Measurements from ENCODE around the gene OGDH. TPM values are rescaled to one million over a fixed set of nuclear protein-coding genes. Genes with fewer than 3 reads are reported as not detected.

The OGDH gene
- total and polyA plus RNA-seq, 3 experiments from 2014 or later = 58.3 to 93.8 (median 92.8) TPM

GRCh38 chr7:44622342-44623151 lies 16.1 kb downstream of the OGDH start:
- Histone ChIP-seq H3K4me1 (ENCODE audit: insufficient read depth, low read length) (peaks cover 63% of the 10 kb centered on the region), H3K27me3 (ENCODE audit: insufficient read depth, low read length, poor library complexity, severe bottlenecking) (no peaks in the 10 kb centered on the region), H3K27ac (ENCODE audit: low read depth, low read length) (peak overlapping the region; percentile 15), H3K36me3 (ENCODE audit: insufficient read depth, low read length) (peaks cover 19% of the 10 kb centered on the region), H3K9me3 (ENCODE audit: low read length) (no peaks in the 10 kb centered on the region), H3K4me3 (ENCODE audit: low read length) (no peak overlapping the region)
- no peak for DNase-seq
- Mint-ChIP-seq H3K9me3 (no peaks in the 10 kb centered on the region), H3K36me3 (peaks cover 3 to 61% (median 14%) of the 10 kb centered on the region in 3 donors), H3K4me3 (peak overlapping the region; percentile 0 to 88 (median 71)), H3K27ac (peak overlapping the region; percentile 86 to 98 (median 91)), H3K4me1 (peaks cover 87 to 97% (median 92%) of the 10 kb centered on the region in 3 donors), H3K27me3 (no peaks in the 10 kb centered on the region)
- ChIA-PET POLR2A (interaction anchor here (0.6 to 2.2 kb wide), 4 partner anchors 13 to 28 kb away, joined by 3 to 6 read pairs (median 4); partner anchors contain the start of gene OGDH), CTCF (interaction anchor here (0.5 to 1.0 kb wide), 3 partner anchors 8 to 14 kb away, joined by 3 read pairs; no protein-coding TSS in a partner anchor)

GRCh38 chr7:44624318-44624717 lies 17.9 kb downstream of the OGDH start:
- no peak overlapping the region for H3K27ac ChIP-seq (ENCODE audit: low read depth, low read length)
- ChIA-PET POLR2A (interaction anchor here (0.6 to 2.1 kb wide), 6 partner anchors 10 to 1003 kb away, joined by 4 to 6 read pairs (median 6); partner anchors contain the start of gene OGDH), CTCF (interaction anchor here (0.8 to 1.5 kb wide), 3 partner anchors 10 to 144 kb away, joined by 3 read pairs; partner anchors contain the start of gene OGDH)
- H3K9me3 ChIP-seq (ENCODE audit: low read length) = no peaks in the 10 kb centered on the region
- Mint-ChIP-seq H3K27me3 (no peaks in the 10 kb centered on the region), H3K9me3 (no peaks in the 10 kb centered on the region), H3K4me3 (peak overlapping the region; percentile 23 to 88 (median 70)), H3K4me1 (peaks cover 78 to 93% (median 81%) of the 10 kb centered on the region in 3 donors), H3K36me3 (peaks cover 4 to 60% (median 11%) of the 10 kb centered on the region in 3 donors), H3K27ac (peak overlapping the region; percentile 86 to 98 (median 94))
- H3K27me3 ChIP-seq (ENCODE audit: insufficient read depth, low read length, poor library complexity, severe bottlenecking) = no peaks in the 10 kb centered on the region
- H3K4me1 ChIP-seq (ENCODE audit: insufficient read depth, low read length) = peaks cover 52% of the 10 kb centered on the region
- no peak for DNase-seq
- no peak overlapping the region for H3K4me3 ChIP-seq (ENCODE audit: low read length)
- peaks cover 19% of the 10 kb centered on the region for H3K36me3 ChIP-seq (ENCODE audit: insufficient read depth, low read length)

- ChIA-PET CTCF (interaction anchor here (1.4 kb wide), 1 partner anchor 13 kb away, joined by 4 read pairs; no protein-coding TSS in a partner anchor), POLR2A (interaction anchor here (0.5 to 2.0 kb wide), 4 partner anchors 15 to 1041 kb away, joined by 3 to 7 read pairs (median 6); partner anchors contain the start of gene OGDH)
- H3K27ac Mint-ChIP-seq = peak overlapping the region; percentile 51 to 94 (median 88)
- peaks cover 4 to 56% (median 11%) of the 10 kb centered on the region in 3 donors for H3K36me3 Mint-ChIP-seq
- Histone ChIP-seq H3K27me3 (ENCODE audit: insufficient read depth, low read length, poor library complexity, severe bottlenecking) (no peaks in the 10 kb centered on the region), H3K9me3 (ENCODE audit: low read length) (no peaks in the 10 kb centered on the region), H3K4me1 (ENCODE audit: insufficient read depth, low read length) (peaks cover 61% of the 10 kb centered on the region), H3K27ac (ENCODE audit: low read depth, low read length) (peak overlapping the region; percentile 53), H3K4me3 (ENCODE audit: low read length) (no peak overlapping the region), H3K36me3 (ENCODE audit: insufficient read depth, low read length) (peaks cover 19% of the 10 kb centered on the region)
- no peaks in the 10 kb centered on the region for H3K27me3 Mint-ChIP-seq
- peaks cover 76 to 93% (median 81%) of the 10 kb centered on the region in 3 donors for H3K4me1 Mint-ChIP-seq
- H3K4me3 Mint-ChIP-seq = peak overlapping the region in 6 of 7 donors; percentile 1 to 70 (median 48)
- peak in 1 of 5 donors; percentile 8 for DNase-seq
- no peaks in the 10 kb centered on the region for H3K9me3 Mint-ChIP-seq
Measured at GRCh38 chr7:44625526-44626471, 19.4 kb downstream of the OGDH start.

GRCh38 chr7:44626620-44627019 lies 20.2 kb downstream of the OGDH start:
- peaks cover 4 to 53% (median 7%) of the 10 kb centered on the region in 3 donors for H3K36me3 Mint-ChIP-seq

GRCh38 chr7:44629829-44630522 lies 23.5 kb downstream of the OGDH start:
- ChIA-PET POLR2A (interaction anchor here (0.5 to 10.1 kb wide), 7 partner anchors 10 to 145 kb away, joined by 3 to 126 read pairs (median 5); partner anchors contain the start of genes OGDH and TMED4), CTCF (interaction anchor here (0.9 to 2.8 kb wide), 7 partner anchors 7 to 218 kb away, joined by 3 to 24 read pairs (median 6); partner anchors contain the start of genes H2AZ2 and OGDH)
- H3K9me3 ChIP-seq (ENCODE audit: low read length) = no peaks in the 10 kb centered on the region
- H3K36me3 ChIP-seq (ENCODE audit: insufficient read depth, low read length) = peaks cover 12% of the 10 kb centered on the region
- peaks cover 75 to 91% (median 81%) of the 10 kb centered on the region in 3 donors for H3K4me1 Mint-ChIP-seq
- peak overlapping the region; percentile 58 for H3K27ac ChIP-seq (ENCODE audit: low read depth, low read length)
- H3K27me3 ChIP-seq (ENCODE audit: insufficient read depth, low read length, poor library complexity, severe bottlenecking) = no peaks in the 10 kb centered on the region
- H3K4me1 ChIP-seq (ENCODE audit: insufficient read depth, low read length) = peaks cover 71% of the 10 kb centered on the region
- H3K27ac Mint-ChIP-seq = peak overlapping the region in 7 of 8 donors; percentile 87 to 100 (median 100)
- no peak for DNase-seq
- peak overlapping the region in 6 of 7 donors; percentile 23 to 83 (median 47) for H3K4me3 Mint-ChIP-seq
- H3K4me3 ChIP-seq (ENCODE audit: low read length) = no peak overlapping the region
- no peaks in the 10 kb centered on the region for H3K9me3 Mint-ChIP-seq
- peaks cover 4 to 42% (median 7%) of the 10 kb centered on the region in 3 donors for H3K36me3 Mint-ChIP-seq
- no peaks in the 10 kb centered on the region for H3K27me3 Mint-ChIP-seq

More at GRCh38 chr7:44626620-44627019, 20.2 kb downstream of the OGDH start:
- Mint-ChIP-seq H3K27ac (peak overlapping the region; percentile 51 to 94 (median 88)), H3K4me3 (peak overlapping the region in 3 of 7 donors; percentile 15 to 70 (median 48)), H3K27me3 (no peaks in the 10 kb centered on the region), H3K9me3 (no peaks in the 10 kb centered on the region), H3K4me1 (peaks cover 78 to 93% (median 81%) of the 10 kb centered on the region in 3 donors)
- Histone ChIP-seq H3K27me3 (ENCODE audit: insufficient read depth, low read length, poor library complexity, severe bottlenecking) (no peaks in the 10 kb centered on the region), H3K4me3 (ENCODE audit: low read length) (no peak overlapping the region), H3K27ac (ENCODE audit: low read depth, low read length) (no peak overlapping the region), H3K4me1 (ENCODE audit: insufficient read depth, low read length) (peaks cover 68% of the 10 kb centered on the region), H3K36me3 (ENCODE audit: insufficient read depth, low read length) (peaks cover 19% of the 10 kb centered on the region), H3K9me3 (ENCODE audit: low read length) (no peaks in the 10 kb centered on the region)
- POLR2A ChIA-PET = interaction anchor here (2.0 kb wide), 1 partner anchor 20 kb away, joined by 7 read pairs; the partner anchor contains the start of gene OGDH
- CTCF ChIA-PET = interaction anchor here (1.4 kb wide), 1 partner anchor 12 kb away, joined by 4 read pairs; no protein-coding TSS in a partner anchor
- no peak for DNase-seq

GRCh38 chr7:44630792-44631457 lies 24.5 kb downstream of the OGDH start:
- ChIA-PET POLR2A (interaction anchor here (0.6 to 10.1 kb wide), 11 partner anchors 9 to 750 kb away, joined by 3 to 126 read pairs (median 3); partner anchors contain the start of genes DDX56, H2AZ2, OGDH and TMED4), CTCF (interaction anchor here (0.9 to 2.8 kb wide), 17 partner anchors 9 to 217 kb away, joined by 3 to 24 read pairs (median 3); partner anchors contain the start of genes H2AZ2, OGDH and TMED4)
- H3K4me1 ChIP-seq (ENCODE audit: insufficient read depth, low read length) = peaks cover 73% of the 10 kb centered on the region
- H3K27me3 Mint-ChIP-seq = no peaks in the 10 kb centered on the region
- peak in 1 of 5 donors; percentile 53 for DNase-seq
- peak overlapping the region; percentile 39 to 88 (median 80) for H3K4me3 Mint-ChIP-seq
- H3K9me3 Mint-ChIP-seq = no peaks in the 10 kb centered on the region
- no peaks in the 10 kb centered on the region for H3K9me3 ChIP-seq (ENCODE audit: low read length)
- peaks cover 73 to 91% (median 81%) of the 10 kb centered on the region in 3 donors for H3K4me1 Mint-ChIP-seq
- H3K4me3 ChIP-seq (ENCODE audit: low read length) = no peak overlapping the region
- peaks cover 3% of the 10 kb centered on the region for H3K36me3 ChIP-seq (ENCODE audit: insufficient read depth, low read length)
- peak overlapping the region; percentile 58 for H3K27ac ChIP-seq (ENCODE audit: low read depth, low read length)
- H3K36me3 Mint-ChIP-seq = peaks cover 4 to 33% (median 4%) of the 10 kb centered on the region in 3 donors
- no peaks in the 10 kb centered on the region for H3K27me3 ChIP-seq (ENCODE audit: insufficient read depth, low read length, poor library complexity, severe bottlenecking)
- peak overlapping the region; percentile 87 to 100 (median 100) for H3K27ac Mint-ChIP-seq
